HG02884 (cell line): Measurements from ENCODE around the gene PRRT2.
A peak's percentile ranks its signal among the peaks of the same experiment; 100 is the strongest.
"Not testable (repeated sequence)": the region's sequence is repeated elsewhere in the genome, so short reads cannot be mapped to it uniquely, and the experiment has no call there.

Experiments
- ATAC-seq: cut with Tn5 transposase; IDR thresholded peaks from one replicate; pipeline ENCODE4 v1.9.1; 2021; ENCODE audit warnings: mild to moderate bottlenecking, moderate library complexity; ENCODE audit not compliant: unreplicated experiment

Gene PRRT2

DNA sequence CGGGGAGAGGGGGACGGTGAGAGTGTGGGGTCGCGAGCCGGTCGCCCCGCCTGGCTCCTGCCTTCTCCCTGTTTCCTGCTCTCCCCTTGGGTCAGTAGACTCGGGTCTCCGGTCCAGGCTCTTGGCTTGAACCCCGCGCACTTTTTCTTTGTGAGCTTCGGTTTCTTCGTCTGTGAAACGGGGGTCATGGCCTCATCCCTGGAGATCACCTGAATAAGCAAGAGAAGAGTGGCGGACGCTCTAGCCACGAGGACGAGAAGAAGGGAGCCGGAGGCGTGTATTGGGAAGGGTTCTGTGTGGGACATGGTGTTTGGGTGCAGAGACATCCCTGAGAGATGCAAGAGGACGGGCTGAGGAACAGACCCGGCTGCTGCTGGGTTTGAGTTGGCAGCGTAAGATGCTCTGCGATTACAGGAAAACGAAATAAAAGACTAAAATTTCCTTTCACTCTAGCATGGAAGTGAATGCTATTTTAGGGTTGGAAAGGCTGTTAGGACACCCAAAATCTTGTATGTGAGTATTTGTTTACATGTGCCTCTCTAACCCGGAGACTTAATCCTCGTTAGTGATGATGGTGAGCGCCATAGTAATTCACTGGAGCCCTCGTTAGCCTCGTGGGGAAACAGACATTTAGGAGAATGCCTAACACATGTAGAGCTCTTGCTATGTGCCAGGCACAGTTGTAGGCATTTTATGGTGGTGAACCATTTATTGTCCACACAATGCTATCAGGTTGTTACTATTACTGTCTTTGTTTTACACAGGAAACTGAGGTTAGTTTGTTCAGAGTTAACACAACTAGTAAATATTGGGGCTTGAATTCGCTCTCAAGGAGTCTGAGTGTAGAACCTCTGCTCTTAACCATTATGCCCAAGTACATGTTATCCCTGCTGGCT is 20.8 kb upstream of the PRRT2 start:
- peak; percentile 30 for ATAC-seq

DNA sequence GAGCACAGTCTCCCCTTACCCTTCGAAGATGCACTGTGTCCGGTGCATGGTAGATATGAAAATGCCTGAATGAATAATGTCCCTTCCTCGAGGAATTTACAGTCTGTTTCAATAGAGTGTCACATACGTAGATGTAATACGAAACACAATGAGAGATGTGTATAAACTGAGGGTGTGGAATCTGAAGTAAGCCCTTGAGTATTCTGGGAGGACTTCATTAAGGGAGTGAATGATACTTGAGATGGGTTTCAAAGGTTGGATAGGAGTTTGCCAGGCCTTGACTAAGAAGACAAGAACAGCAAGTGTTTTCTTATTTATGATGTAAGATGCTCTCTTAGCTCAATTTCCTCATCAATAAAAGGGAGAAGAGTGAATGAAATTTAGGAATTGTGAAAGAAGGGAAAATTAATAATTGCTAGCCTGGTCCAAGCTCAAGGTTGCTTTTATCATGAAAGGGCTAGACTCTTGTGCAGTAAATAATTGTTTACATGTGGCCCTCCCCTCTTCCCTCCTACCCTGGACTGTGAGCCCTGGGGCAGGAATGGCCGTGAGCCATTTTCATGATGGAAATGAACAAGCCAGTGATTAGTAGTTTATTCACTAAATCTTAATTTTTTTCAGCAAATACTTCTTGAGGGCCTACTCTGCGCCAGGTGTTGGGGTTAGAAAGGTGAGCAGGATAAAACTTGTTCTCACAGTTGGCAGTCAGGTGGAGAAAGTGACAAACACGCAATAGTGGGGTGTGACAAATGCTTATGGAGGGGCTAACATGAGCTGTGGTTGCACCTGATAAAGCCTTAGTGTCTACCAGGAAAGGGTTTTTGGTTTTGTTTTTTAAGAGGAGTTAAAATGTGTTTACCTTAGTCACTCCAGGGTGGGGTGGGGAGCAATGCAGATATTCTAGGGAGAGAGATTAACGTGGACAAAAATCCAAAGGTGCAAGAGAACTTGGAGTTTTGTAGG is 19.9 kb upstream of the PRRT2 start:
- ATAC-seq, result no peak

DNA sequence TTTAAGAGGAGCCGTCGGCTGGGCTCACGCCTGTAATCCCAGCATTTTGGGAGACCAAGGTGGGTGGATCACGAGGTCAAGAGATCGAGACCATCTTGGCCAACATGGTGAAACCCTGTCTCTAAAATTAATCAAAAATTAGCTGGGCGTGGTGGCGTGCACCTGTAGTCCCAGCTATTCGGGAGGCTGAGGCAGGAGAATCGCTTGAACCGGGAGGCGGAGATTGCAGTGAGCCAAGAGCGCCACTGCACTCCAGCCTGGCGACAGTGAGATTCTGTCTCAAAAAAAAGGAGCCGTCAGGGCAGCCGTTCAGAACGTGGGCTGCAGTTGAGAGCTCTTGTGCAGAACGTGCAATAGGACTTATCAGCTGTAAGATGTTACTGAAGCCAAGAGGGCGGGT is 18.8 kb upstream of the PRRT2 start:
- ATAC-seq, result not testable (repeated sequence)

DNA sequence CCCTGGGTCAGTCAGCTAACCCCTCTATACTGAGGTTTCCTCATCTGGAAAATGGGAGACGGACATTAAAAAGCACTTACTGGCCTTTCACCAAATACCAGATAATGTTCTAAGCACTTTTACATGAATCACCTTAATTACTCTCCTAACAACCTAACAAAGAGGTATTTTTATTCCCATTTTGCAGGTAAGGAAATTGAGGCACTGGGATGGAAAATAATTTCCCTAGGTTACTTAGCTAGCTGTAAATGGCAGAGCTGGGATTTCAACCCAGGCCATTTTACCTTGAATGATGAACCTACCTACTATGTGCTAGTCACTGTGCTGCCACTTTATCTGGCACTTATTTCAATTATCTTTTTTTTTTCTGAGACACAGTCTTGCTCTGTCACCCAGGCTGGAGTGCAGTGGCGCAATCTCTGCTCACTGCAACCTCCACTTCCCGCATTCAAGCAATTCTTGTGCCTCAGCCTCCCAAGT is 17.7 kb upstream of the PRRT2 start:
- no peak for ATAC-seq

DNA sequence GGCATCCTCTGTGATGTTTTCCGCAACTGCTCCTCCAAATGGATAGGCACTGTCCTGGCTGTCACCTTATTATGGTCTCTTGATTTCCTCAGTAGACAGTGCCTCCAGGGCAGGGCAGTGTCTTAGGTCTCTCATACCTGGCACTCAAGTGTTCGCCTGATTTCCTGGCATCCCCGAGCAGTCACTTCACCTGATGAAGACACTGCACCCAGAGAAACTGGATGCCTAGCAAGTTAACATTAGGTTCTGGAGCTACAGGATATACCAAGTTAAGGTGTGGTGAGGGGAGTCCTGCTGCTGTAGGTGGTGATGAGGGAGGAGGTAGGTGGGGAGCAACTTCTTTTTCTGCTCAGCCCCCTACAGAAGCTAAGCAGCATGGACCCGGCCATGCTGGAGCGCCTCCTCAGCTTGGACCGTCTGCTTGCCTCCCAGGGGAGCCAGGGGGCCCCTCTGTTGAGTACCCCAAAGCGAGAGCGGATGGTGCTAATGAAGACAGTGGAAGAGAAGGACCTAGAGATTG is 9.5 kb upstream of the PRRT2 start:
- ATAC-seq, result no peak

DNA sequence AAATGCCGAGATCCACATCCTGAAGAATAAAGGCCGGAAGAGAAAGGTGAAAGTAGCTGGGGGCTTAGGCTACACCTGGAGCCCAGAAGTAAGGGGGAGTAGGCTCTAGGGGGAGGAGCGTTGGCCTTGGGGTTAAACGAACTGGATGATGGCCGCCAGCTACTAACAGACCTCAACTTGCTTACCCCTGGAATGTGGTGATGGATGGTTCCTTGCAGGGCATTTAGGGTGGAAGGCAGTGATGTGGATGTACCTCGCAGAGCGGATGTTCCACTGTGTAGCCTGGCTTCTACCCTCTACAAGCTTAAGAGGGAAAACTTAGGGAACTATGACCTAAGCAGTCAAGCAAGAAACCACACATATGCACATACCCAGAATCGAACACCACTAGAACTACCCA is 8.0 kb upstream of the PRRT2 start:
- ATAC-seq, result no peak

DNA sequence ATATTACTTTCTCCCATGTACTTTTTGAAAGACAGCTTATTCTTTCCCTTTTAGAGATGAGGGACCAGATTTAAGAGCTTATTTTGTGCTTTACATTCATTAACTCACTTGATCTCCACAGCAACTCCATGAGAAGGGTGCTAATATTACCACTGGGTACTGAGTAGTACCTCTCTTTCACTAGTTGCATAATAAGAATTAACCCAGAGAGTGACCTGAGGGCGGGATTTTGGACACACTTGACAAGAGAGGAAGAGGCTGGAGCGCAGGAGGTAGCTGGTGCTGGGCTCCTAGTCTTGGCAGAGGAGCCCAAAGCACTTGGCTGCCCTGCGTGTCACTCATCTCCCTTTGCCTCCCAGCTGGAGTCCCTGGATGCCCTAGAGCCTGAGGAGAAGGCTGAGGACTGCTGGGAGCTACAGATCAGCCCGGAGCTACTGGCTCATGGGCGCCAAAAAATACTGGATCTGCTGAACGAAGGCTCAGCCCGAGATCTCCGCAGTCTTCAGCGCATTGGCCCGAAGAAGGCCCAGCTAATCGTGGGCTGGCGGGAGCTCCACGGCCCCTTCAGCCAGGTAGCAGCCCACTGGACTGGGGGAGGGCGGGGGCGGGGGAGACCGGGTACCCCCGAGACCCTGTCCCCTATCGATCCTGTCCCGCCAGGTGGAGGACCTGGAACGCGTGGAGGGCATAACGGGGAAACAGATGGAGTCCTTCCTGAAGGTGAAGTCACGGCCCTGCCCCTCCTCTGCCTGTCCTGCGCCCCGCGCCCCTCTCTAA is 7.3 kb upstream of the PRRT2 start:
- no peak for ATAC-seq

DNA sequence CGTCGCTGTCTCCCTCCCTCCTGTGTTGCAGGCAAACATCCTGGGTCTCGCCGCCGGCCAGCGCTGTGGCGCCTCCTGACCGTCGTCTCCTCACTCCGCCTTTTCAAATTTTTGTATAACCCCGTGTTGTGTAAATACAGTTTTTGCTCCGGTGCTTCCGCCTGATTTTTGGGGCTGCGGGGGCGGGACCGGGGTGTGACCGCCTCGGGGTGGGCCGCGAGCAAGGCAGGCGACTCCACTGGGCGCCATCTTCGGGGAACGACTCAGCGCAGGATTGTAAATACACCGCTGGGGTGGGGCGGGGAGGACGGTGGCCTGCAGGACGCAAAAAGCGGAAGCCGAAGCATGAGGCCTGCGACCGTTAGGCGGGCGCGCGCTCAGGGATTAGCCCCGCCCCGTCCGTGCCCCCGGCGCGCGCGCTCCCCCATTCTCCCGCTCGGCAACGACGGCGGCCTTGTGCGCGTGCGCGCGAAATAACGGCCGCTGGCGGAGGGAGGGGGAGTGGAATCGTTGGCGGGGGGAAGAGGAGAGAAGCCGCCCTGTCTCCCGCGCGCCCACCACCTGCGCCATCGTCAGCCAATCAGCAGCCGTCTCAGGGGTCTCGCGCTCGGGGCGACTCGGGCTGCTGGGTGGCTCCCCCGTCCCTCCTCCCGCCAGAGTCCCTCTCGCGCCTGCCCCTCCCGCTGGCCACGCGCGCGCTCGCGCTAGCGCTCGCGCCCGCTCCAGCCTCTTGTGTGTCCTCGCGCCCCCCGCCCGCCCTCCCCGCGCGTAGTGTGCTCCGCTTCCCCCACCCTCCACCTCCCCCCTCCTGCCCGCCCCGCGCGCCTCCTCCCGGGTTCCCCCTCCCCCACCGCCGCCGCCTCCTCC is 6.5 kb upstream of the PRRT2 start:
- ATAC-seq, result peak; percentile 40

DNA sequence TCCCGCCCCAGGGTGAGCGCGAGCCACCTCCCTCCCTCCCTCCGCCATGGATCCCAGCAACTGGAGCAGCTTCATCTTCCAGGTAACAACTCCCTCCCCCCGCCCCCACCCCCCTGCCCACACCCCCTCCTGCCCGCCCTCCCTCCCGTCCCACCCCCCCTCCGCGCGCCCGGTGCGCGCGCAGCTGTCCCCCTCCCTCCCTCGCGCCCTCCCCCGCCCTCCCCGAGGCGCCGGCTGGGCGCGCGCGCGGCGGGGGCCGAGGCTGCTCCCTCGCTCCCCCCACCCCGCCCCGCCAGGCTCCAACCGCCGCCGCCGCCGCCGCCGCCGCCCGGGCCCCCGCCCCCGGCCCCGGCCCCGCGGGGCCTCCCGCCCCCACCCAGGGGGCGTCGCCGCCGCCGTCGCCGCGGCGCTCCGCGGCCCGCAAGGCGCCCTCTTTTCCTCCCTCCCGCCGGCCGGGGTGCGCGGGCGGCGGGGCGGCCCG is 5.9 kb upstream of the PRRT2 start, which contains the start of gene MAZ:
TSS of gene MAZ (plus strand) at position 431 of the 481 bp plus-strand sequence. CDS start 173 bp downstream, outside the sequence.
- no peak for ATAC-seq

DNA sequence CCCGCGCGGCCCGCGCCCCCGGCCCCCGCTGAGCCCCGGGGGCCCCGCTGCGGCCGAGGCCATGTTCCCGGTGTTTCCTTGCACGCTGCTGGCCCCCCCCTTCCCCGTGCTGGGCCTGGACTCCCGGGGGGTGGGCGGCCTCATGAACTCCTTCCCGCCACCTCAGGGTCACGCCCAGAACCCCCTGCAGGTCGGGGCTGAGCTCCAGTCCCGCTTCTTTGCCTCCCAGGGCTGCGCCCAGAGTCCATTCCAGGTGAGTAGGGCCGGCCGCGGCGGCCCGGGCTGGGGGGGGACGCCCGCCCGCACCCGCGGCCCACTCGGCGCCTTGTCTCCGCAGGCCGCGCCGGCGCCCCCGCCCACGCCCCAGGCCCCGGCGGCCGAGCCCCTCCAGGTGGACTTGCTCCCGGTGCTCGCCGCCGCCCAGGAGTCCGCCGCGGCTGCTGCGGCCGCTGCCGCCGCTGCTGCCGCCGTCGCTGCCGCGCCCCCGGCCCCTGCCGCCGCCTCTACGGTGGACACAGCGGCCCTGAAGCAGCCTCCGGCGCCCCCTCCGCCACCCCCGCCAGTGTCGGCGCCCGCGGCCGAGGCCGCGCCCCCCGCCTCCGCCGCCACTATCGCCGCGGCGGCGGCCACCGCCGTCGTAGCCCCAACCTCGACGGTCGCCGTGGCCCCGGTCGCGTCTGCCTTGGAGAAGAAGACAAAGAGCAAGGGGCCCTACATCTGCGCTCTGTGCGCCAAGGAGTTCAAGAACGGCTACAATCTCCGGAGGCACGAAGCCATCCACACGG is 5.2 kb upstream of the PRRT2 start:
- no peak for ATAC-seq

DNA sequence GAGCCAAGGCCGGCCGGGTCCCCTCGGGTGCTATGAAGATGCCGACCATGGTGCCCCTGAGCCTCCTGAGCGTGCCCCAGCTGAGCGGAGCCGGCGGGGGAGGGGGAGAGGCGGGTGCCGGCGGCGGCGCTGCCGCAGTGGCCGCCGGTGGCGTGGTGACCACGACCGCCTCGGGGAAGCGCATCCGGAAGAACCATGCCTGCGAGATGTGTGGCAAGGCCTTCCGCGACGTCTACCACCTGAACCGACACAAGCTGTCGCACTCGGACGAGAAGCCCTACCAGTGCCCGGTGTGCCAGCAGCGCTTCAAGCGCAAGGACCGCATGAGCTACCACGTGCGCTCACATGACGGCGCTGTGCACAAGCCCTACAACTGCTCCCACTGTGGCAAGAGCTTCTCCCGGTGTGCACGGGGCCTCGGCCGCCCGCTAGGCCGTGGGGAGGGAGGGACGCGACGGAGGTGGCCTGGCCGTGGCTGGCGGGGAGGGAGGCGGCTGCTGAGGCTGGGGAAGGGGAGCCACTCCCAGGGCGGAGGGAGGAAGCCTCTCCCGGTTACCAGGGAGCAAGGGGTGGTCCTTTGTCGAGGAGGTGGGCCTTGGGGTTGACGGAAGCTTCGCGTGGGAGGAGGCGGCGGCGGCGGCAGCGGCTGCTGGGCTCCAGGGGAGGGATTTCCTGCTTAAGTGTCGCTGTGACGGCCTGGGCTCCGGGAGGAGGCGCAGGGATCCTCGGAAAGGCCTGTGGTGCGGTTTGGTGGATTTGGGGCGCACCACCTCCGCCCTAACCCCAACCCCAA is 4.4 kb upstream of the PRRT2 start:
- ATAC-seq, result no peak

DNA sequence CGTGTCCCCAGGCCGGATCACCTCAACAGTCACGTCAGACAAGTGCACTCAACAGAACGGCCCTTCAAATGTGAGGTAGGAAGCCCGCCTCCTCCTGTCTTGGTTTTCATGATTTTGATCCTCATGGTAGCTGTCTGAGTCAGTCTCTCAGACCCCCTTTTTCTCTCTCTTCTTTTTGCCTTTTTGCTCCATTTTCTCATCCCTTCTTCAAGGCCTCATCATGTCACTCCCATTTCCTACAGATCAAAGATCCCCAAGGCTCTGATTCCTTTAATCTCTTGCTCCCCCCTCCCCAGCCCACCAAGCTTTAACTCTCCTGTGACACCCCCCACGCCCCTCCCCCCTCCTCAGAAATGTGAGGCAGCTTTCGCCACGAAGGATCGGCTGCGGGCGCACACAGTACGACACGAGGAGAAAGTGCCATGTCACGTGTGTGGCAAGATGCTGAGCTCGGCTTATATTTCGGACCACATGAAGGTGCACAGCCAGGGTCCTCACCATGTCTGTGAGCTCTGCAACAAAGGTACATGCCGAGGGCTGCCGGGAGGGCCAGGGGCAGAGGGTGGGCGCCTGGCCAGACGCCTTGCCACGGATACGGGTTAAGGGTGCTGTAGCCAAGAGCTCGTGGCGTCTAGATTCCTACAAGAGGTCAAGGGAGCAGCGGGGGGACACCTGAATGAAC is 3.6 kb upstream of the PRRT2 start:
- ATAC-seq, result no peak

DNA sequence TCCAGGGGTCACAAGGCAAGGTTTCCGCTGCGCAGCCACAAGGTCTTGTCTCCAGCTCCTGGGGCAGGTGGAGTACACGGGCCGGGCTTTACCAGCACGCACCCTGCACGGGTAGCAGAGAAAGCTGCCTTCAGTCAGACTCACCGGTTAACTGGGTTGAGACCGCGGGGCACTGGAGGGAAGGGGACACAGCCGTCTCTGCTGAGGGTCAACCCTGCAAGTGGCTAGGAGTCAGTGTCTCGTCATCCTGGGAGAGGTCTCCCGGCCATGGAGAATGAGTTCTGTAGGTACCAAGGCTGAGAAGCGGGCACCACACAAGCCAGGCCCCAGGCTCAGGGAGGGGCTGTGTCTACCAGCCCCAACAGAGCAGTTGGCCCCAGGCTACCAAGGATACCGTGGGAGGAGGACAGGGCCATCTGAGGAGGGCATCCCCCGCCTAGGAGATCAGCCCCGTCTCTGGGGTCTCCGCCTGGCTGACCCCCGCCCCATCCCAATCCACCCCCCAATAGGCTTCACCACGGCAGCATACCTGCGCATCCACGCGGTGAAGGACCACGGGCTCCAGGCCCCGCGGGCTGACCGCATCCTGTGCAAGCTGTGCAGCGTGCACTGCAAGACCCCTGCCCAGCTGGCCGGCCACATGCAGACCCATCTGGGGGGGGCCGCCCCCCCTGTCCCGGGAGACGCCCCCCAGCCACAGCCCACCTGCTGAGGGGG is 2.8 kb upstream of the PRRT2 start:
- ATAC-seq, result no peak

DNA sequence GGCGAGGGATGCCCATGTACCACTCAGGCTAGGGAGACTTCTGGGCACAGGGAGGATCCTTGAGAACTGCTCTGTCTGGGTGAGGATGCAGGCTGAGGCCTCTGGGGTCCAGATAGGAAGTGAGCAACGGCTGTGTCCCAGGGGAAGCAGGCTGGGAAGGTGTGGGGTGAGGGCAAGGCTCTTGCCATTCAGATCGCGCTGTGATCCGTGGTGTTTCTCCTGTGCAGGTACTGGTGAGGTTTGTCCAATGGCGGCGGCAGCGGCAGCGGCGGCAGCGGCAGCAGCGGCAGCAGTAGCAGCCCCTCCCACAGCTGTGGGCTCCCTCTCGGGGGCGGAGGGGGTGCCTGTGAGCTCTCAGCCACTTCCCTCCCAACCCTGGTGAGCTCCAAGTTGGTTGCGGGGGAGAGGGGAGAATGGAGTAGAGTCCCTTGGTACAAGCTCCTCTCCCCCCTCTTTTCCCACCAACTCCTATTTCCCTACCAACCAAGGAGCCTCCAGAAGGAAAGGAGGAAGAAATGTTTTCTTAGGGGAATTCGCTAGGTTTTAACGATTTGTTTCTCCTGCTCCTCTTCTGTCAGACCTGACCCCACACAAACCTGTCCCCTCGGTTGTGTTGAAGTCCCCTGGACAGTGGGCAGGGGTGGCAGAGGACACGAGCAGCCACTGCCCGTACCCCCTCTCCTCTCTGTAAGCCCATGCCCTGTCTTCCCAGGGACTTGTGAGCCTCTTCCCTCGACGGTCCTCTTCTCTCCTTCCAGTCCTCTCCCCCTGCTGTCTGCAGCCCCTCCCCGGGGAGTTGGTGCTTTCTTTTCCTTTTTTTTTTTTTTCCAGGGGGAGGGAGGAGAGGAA is 1.9 kb upstream of the PRRT2 start:
- ATAC-seq, result no peak

DNA sequence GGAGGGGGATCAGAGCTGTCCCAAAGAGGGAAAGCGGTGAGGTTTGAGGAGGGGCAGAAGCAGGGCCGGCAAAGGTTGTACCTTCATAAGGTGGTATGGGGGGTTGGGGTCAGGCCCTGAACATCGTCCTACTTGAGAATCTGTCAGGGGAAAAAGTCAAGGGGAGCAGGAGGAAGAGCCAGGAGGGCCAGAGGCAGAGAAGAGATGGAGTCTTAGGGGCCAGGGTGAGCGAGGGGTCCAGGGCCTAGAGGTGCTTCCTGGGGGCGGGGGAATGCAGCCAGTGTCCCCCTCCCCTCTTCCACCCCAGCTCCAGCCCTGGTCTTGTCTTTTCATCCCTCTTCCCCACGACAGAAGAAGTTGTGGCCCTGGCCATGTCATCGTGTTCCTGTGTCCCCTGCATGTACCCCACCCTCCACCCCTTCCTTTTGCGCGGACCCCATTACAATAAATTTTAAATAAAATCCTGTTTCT is 1.3 kb upstream of the PRRT2 start:
- no peak for ATAC-seq
